ENCODE data around the gene IQCB1.
"Not testable (repeated sequence)": the region's sequence is repeated elsewhere in the genome, so short reads cannot be mapped to it uniquely, and the experiment has no call there.

IQCB1 gene

GRCh38 chr3:121743106-121743505 is 91.8 kb downstream of the IQCB1 start:
- DNase-seq = not testable (repeated sequence)

GRCh38 chr3:121740896-121741295 is 94.0 kb downstream of the IQCB1 start:
- no peak for DNase-seq

GRCh38 chr3:121739902-121740301 is 95.0 kb downstream of the IQCB1 start:
- no peak for DNase-seq

- DNase-seq = no peak
Measured at GRCh38 chr3:121737644-121738043, 97.2 kb downstream of the IQCB1 start.

- no peak for DNase-seq
Measured at GRCh38 chr3:121736112-121736511, 98.7 kb downstream of the IQCB1 start.

- no peak for DNase-seq
Measured at GRCh38 chr3:121735047-121735696, 99.7 kb downstream of the IQCB1 start.

GRCh38 chr3:121730940-121731687 is 103.7 kb downstream of the IQCB1 start:
- DNase-seq = no peak

- DNase-seq = no peak
Measured at GRCh38 chr3:121724130-121724529, 110.7 kb downstream of the IQCB1 start.

GRCh38 chr3:121723485-121723884 is 111.4 kb downstream of the IQCB1 start:
- no peak for DNase-seq

GRCh38 chr3:121722411-121722810 is 112.4 kb downstream of the IQCB1 start:
- DNase-seq = no peak

GRCh38 chr3:121720163-121720562 is 114.7 kb downstream of the IQCB1 start:
- DNase-seq = no peak
